A549 (cell line): Measurements from ENCODE around the gene ACO2. TPM values are rescaled to one million over a fixed set of nuclear protein-coding genes. Genes with fewer than 3 reads are reported as not detected.
"Not testable (repeated sequence)": the region's sequence is repeated elsewhere in the genome, so short reads cannot be mapped to it uniquely, and the experiment has no call there.

ENCODE experiments used
- ATAC-seq, 2 experiments: fragments of 200-7000 bp in 1 of 2; fragments of >200 bp in 1 of 2; cut with Nextera tagmentation in 1 of 2; cut with Tn5 transposase in 1 of 2; 3 replicates each; pipeline versions ENCODE4 v1.8.0 to v1.9.1; 2018 to 2020; ENCODE audit warnings: mild to moderate bottlenecking in 1 of 2, moderate library complexity in 1 of 2
- CTCF ChIA-PET: fragments of 300-600 bp; sonication (Branson Sonifier 250); formaldehyde crosslinking; extraction: SDS; loops from one replicate; lab custom pipeline; 2021; ENCODE audit warnings: antibody characterized with exemption, inconsistent platforms; lab: Yijun Ruan, JAX
- POLR2A ChIA-PET: fragments of 350-600 bp; formaldehyde crosslinking; extraction: SDS; loops from one replicate; lab custom pipeline; 2021; ENCODE audit warnings: antibody characterized with exemption, inconsistent platforms; lab: Yijun Ruan, JAX
- DNase-seq, 2 experiments: peaks; one replicate each; pipeline versions ENCODE4 v3.0.0 to v3.0.0-alpha.2; 2011 to 2016; ENCODE audit warnings: low read depth in 1 of 2, low spot score in 1 of 2
- FAIRE-seq: peaks from 2 replicates; lab custom pipeline; 2011; peaks lifted over from hg19 to GRCh38; lab: Jason Lieb, UNC
- H3K27ac ChIP-seq, 2 experiments: fragments of >200 bp; sonication (Bioruptor Twin); formaldehyde crosslinking; 3 replicates each; pipeline ENCODE4 v1.5.1; 2016 to 2017
- H3K4me1 ChIP-seq: fragments of >200 bp; sonication (Bioruptor Twin); formaldehyde crosslinking; 3 replicates; pipeline ENCODE4 v1.6.1; 2016
- H3K4me2 ChIP-seq: fragments of >200 bp; sonication (Bioruptor Twin); formaldehyde crosslinking; 3 replicates; pipeline ENCODE4 v1.6.1; 2016
- H3K4me3 ChIP-seq: fragments of >200 bp; sonication (Bioruptor Twin); formaldehyde crosslinking; 3 replicates; pipeline ENCODE4 v1.5.1; 2016
- H3K9me3 ChIP-seq: fragments of >200 bp; sonication (Bioruptor Twin); formaldehyde crosslinking; 3 replicates; pipeline ENCODE4 v1.6.1; 2016
- CHD4 ChIP-seq: fragments of 200-600 bp; sonication (generic); IDR thresholded peaks from 2 replicates; pipeline ENCODE4 v1.6.1; 2016; ENCODE audit warnings: antibody characterized with exemption, mild to moderate bottlenecking, borderline replicate concordance
- EHF ChIP-seq: fragments of 250-450 bp; sonication (Bioruptor Pico); IDR thresholded peaks from 2 replicates; pipeline ENCODE4 v1.5.0; 2020; ENCODE audit warnings: mild to moderate bottlenecking
- EHMT2 ChIP-seq: fragments of 200-600 bp; sonication (generic); IDR thresholded peaks from 2 replicates; pipeline ENCODE4 v1.6.1; 2016; ENCODE audit warnings: antibody characterized with exemption, low read depth, mild to moderate bottlenecking, moderate library complexity
- EP300 ChIP-seq, 2 experiments: fragments of >200 bp; sonication (Bioruptor Twin); formaldehyde crosslinking; IDR thresholded peaks; 2 replicates in 1 of 2; 3 replicates in 1 of 2; pipeline ENCODE4 v1.6.1; 2016 to 2017
- FOXS1 ChIP-seq: fragments of 250-450 bp; sonication (Bioruptor Pico); IDR thresholded peaks from 2 replicates; pipeline ENCODE4 v1.5.0; 2020; ENCODE audit warnings: mild to moderate bottlenecking, moderate library complexity
- HOXB13 ChIP-seq: fragments of 250-450 bp; sonication (Bioruptor Pico); IDR thresholded peaks from 2 replicates; pipeline ENCODE4 v1.5.0; 2020; ENCODE audit warnings: low read depth, mild to moderate bottlenecking, moderate library complexity
- HOXB5 ChIP-seq: fragments of 250-450 bp; sonication (Bioruptor Pico); IDR thresholded peaks from 2 replicates; pipeline ENCODE4 v1.5.0; 2020; ENCODE audit warnings: mild to moderate bottlenecking, moderate library complexity
- MAZ ChIP-seq: fragments of 150-350 bp; IDR thresholded peaks from 2 replicates; pipeline ENCODE4 v1.6.1; 2014; ENCODE audit warnings: antibody characterized with exemption, low read depth, low read length, borderline replicate concordance
- MYC ChIP-seq: IDR thresholded peaks from 2 replicates; pipeline ENCODE4 v1.6.1; 2012; ENCODE audit warnings: mild to moderate bottlenecking, inconsistent platforms, low read length, improper control_type of control experiment, borderline replicate concordance
- NR3C1 ChIP-seq: fragments of >200 bp; sonication (Bioruptor Twin); formaldehyde crosslinking; IDR thresholded peaks from 3 replicates; pipeline ENCODE4 v1.6.1; 2017
- PHF8 ChIP-seq: fragments of 200-600 bp; sonication (generic); IDR thresholded peaks from 2 replicates; pipeline ENCODE4 v1.6.1; 2016; ENCODE audit warnings: low read depth, mild to moderate bottlenecking, antibody characterized with exemption, moderate library complexity, borderline replicate concordance
- POLR2AphosphoS2 ChIP-seq: conservative IDR thresholded peaks from 2 replicates; pipeline ENCODE4 v1.6.1; 2012; ENCODE audit warnings: low read length, improper control_type of control experiment, inconsistent platforms
- WGBS: methylation state at CpG from one replicate; pipeline ENCODE4 v1.1.6; 2017; ENCODE audit errors: missing lambda C conversion rate; 5-methylcytosine and 5-hydroxymethylcytosine counted together
- polyA plus RNA-seq, 4 experiments: library from polyadenylated mRNA; depleted of rRNA in 3 of 4; stranded (reverse); fragments of >200 nt; fragmentation: RNase III in 1 of 4; extraction: RNeasy Plus Mini Kit Qiagen cat#74134 plus additional on column Dnase treatment in 1 of 4; gene quantifications; 2 replicates in 3 of 4; 3 replicates in 1 of 4; pipeline ENCODE4 v1.2.3, GENCODE V29; 2011 to 2017
- TF ChIP-seq, protein P1 (sequence below): fragments of 250-450 bp; sonication (Bioruptor Pico); IDR thresholded peaks from 2 replicates; pipeline ENCODE4 v1.5.0; 2021; ENCODE audit warnings: mild to moderate bottlenecking, moderate library complexity, borderline replicate concordance
- TF ChIP-seq, protein P2 (sequence below): fragments of 200-600 bp; sonication (generic); IDR thresholded peaks from 2 replicates; pipeline ENCODE4 v1.6.1; 2016; ENCODE audit warnings: antibody characterized with exemption, mild to moderate bottlenecking, moderate library complexity
- TF ChIP-seq, protein P3 (sequence below): fragments of >200 bp; sonication (Bioruptor Twin); formaldehyde crosslinking; IDR thresholded peaks from 3 replicates; pipeline ENCODE4 v1.5.1; 2016

The ACO2 gene
- polyA plus RNA-seq, 2 of the 4 experiments (the other 2 are of a cell fraction), result 30.7 to 43.7 TPM

DNA sequence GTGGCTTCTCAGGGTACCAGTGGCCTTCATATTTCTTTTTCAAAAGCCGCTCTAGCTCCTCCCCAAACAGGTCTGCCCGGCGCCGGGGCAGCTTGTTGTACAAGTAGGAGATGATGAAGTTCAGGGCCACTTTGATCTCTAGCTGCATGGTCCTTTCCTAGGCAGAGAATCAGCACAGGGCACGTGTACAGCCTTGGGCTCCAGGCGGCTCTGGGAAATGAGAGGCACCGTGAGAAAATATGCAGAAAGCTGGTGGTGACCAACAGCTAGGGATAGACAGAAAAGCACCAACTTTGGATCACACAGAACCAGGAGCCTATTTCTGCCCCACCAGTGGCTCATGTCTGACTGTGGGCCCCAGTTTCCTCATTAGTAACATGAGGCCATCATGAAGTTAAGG lies 31.7 kb upstream of the ACO2 start:
- CTCF ChIA-PET, result interaction anchor here (0.6 to 1.8 kb wide), 6 partner anchors 9 to 514 kb away, joined by 4 to 8 read pairs (median 4); partner anchors contain the start of gene TOB2
- ATAC-seq (no peak), DNase-seq (no peak), FAIRE-seq (no peak)
- Histone ChIP-seq H3K4me2 (no peak overlapping the region), H3K27ac (no peak overlapping the region), H3K4me1 (no peaks in the 10 kb centered on the region; the same call in 2 of the 3 replicates), H3K9me3 (no peaks in the 10 kb centered on the region), H3K4me3 (no peak overlapping the region)
- POLR2A ChIA-PET, result interaction anchor here (1.2 kb wide), 1 partner anchor 9 kb away, joined by 8 read pairs; the partner anchor contains the start of gene TOB2
- TF ChIP-seq PHF8, result no peak
- TF ChIP-seq, protein P1, sequence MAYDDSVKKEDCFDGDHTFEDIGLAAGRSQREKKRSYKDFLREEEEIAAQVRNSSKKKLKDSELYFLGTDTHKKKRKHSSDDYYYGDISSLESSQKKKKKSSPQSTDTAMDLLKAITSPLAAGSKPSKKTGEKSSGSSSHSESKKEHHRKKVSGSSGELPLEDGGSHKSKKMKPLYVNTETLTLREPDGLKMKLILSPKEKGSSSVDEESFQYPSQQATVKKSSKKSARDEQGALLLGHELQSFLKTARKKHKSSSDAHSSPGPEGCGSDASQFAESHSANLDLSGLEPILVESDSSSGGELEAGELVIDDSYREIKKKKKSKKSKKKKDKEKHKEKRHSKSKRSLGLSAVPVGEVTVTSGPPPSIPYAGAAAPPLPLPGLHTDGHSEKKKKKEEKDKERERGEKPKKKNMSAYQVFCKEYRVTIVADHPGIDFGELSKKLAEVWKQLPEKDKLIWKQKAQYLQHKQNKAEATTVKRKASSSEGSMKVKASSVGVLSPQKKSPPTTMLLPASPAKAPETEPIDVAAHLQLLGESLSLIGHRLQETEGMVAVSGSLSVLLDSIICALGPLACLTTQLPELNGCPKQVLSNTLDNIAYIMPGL (CRISPR knock-in tag), result no peak
- TF ChIP-seq, protein P2, sequence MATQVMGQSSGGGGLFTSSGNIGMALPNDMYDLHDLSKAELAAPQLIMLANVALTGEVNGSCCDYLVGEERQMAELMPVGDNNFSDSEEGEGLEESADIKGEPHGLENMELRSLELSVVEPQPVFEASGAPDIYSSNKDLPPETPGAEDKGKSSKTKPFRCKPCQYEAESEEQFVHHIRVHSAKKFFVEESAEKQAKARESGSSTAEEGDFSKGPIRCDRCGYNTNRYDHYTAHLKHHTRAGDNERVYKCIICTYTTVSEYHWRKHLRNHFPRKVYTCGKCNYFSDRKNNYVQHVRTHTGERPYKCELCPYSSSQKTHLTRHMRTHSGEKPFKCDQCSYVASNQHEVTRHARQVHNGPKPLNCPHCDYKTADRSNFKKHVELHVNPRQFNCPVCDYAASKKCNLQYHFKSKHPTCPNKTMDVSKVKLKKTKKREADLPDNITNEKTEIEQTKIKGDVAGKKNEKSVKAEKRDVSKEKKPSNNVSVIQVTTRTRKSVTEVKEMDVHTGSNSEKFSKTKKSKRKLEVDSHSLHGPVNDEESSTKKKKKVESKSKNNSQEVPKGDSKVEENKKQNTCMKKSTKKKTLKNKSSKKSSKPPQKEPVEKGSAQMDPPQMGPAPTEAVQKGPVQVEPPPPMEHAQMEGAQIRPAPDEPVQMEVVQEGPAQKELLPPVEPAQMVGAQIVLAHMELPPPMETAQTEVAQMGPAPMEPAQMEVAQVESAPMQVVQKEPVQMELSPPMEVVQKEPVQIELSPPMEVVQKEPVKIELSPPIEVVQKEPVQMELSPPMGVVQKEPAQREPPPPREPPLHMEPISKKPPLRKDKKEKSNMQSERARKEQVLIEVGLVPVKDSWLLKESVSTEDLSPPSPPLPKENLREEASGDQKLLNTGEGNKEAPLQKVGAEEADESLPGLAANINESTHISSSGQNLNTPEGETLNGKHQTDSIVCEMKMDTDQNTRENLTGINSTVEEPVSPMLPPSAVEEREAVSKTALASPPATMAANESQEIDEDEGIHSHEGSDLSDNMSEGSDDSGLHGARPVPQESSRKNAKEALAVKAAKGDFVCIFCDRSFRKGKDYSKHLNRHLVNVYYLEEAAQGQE, result no peak
- TF ChIP-seq CHD4, result no peak
- TF ChIP-seq FOXS1, result no peak
- TF ChIP-seq HOXB5 (CRISPR knock-in tag), result no peak
- TF ChIP-seq MAZ, result no peak
- no peak for TF ChIP-seq EP300 (IDR thresholded peaks at IDR 0.05)
- no peak for TF ChIP-seq POLR2AphosphoS2
- TF ChIP-seq, protein P3, sequence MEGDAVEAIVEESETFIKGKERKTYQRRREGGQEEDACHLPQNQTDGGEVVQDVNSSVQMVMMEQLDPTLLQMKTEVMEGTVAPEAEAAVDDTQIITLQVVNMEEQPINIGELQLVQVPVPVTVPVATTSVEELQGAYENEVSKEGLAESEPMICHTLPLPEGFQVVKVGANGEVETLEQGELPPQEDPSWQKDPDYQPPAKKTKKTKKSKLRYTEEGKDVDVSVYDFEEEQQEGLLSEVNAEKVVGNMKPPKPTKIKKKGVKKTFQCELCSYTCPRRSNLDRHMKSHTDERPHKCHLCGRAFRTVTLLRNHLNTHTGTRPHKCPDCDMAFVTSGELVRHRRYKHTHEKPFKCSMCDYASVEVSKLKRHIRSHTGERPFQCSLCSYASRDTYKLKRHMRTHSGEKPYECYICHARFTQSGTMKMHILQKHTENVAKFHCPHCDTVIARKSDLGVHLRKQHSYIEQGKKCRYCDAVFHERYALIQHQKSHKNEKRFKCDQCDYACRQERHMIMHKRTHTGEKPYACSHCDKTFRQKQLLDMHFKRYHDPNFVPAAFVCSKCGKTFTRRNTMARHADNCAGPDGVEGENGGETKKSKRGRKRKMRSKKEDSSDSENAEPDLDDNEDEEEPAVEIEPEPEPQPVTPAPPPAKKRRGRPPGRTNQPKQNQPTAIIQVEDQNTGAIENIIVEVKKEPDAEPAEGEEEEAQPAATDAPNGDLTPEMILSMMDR, result no peak
- TF ChIP-seq EHMT2, result no peak
- no peak for TF ChIP-seq HOXB13 (CRISPR knock-in tag)
- TF ChIP-seq MYC, result no peak
- TF ChIP-seq EHF (CRISPR knock-in tag), result no peak
- TF ChIP-seq NR3C1, result no peak
- 94% methylated on average over 7 of the region's 7 CpGs for WGBS

DNA sequence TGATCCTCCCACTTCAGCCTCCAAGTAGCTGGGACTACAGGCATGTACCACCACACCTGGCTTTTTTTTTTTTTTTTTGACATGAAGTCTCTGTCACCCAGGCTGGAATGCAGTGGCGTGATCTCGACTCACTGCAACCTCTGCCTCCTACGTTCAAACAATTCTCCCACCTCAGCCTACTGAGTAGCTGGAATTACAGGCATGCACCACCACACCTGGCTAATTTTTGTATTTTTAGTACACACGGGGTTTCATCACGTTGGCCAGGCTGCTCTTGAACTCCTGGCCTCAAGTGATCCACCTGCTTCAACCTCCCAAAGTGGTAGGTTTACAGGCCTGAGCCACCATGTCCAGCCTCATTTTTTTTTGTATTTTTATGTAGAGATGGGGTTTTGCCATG lies 28.4 kb upstream of the ACO2 start:
- H3K4me2 ChIP-seq, H3K4me1 ChIP-seq, POLR2A ChIA-PET, FAIRE-seq, H3K9me3 ChIP-seq, DNase-seq, ATAC-seq, H3K4me3 ChIP-seq, H3K27ac ChIP-seq: not testable (repeated sequence)
- WGBS, result 90% methylated on average over 5 of the region's 5 CpGs
- CTCF ChIA-PET, result interaction anchor here (1.2 to 1.6 kb wide), 2 partner anchors 23 to 77 kb away, joined by 3 to 5 read pairs; no protein-coding TSS in a partner anchor
